22Rv1 (cell line): ENCODE measurements around the gene LAGE3.

Source experiments
- CTCF ChIP-seq: fragments of 450-650 bp; IDR thresholded peaks from 2 replicates; pipeline ENCODE4 v1.5.1; 2017; ENCODE audit warnings: mild to moderate bottlenecking
- ZFX ChIP-seq: fragments of 450-650 bp; IDR thresholded peaks from 2 replicates; pipeline ENCODE4 v1.6.1; 2017; ENCODE audit warnings: antibody characterized with exemption, borderline replicate concordance

DNA sequence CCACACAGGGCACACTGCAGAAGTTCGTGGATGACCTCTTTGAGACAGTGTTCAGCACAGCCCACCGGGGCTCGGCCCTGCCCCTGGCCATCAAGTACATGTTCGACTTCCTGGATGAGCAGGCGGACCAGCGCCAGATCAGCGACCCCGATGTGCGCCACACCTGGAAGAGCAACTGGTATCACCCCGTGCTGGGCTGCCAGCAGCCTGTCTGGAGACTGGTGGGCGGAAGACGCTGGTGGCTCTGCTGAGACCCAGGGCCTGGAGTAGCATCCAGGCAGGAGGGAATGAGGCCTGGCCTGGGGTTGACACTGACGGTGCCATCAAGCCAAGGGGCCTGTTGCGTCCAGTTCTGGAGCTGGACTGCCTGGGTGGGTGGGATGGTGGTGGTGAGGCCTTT lies 8.6 kb downstream of the LAGE3 start:
- TF ChIP-seq CTCF (no peak), ZFX (no peak)
